ENCODE data around the gene GFM1. TPM values are rescaled to one million over a fixed set of nuclear protein-coding genes. Genes with fewer than 3 reads are reported as not detected.
A peak's percentile ranks its signal among the peaks of the same experiment; 100 is the strongest.

Gene GFM1
- total and polyA plus RNA-seq, 2 of the 13 experiments (the other 11 are each of a cell fraction or from before 2014, with no cell fraction given) = 10.5 to 59.0 TPM

- TF ChIP-seq ZNF710 (CRISPR knock-in tag; IDR thresholded peaks at IDR 0.05; ENCODE audit: borderline replicate concordance) (peak; percentile 97), CERS6 (CRISPR knock-in tag; IDR thresholded peaks at IDR 0.05) (no peak), ZZZ3 (CRISPR knock-in tag; IDR thresholded peaks at IDR 0.05; ENCODE audit: borderline replicate concordance) (peak; percentile 79; the same call in 1 of the 2 replicates), RBAK (CRISPR knock-in tag; IDR thresholded peaks at IDR 0.05) (peak; percentile 30; the same call in 1 of the 2 replicates), ZNF33A (CRISPR knock-in tag; IDR thresholded peaks at IDR 0.05; ENCODE audit: borderline replicate concordance) (0 out of 2 replicates have a peak, but pooled peaks have one; percentile 30), EED (CRISPR knock-in tag; IDR thresholded peaks at IDR 0.05) (no peak), REST (IDR thresholded peaks at IDR 0.05; ENCODE audit: borderline replicate concordance in 1 of 2, low read depth in 1 of 2, low read length in 2 of 2) (peak in 1 of 2 experiments; percentile 53; a peak in 2 of 4 replicates), ATF4 (CRISPR knock-in tag; IDR thresholded peaks at IDR 0.05) (peak in 1 of 2 experiments; percentile 77; a peak in 1 of 4 replicates), ZFAT (CRISPR knock-in tag; conservative IDR thresholded peaks at IDR 0.05) (no peak), RNF219 (CRISPR knock-in tag; IDR thresholded peaks at IDR 0.05) (no peak), RBM39 (IDR thresholded peaks at IDR 0.05; ENCODE audit: low read depth, low read length, poor library complexity, severe bottlenecking) (no peak), PHF21A (CRISPR knock-in tag; IDR thresholded peaks at IDR 0.05) (0 out of 2 replicates have a peak, but pooled peaks have one; percentile 69), ZNF572 (CRISPR knock-in tag; IDR thresholded peaks at IDR 0.05) (peak; percentile 89; the same call in 1 of the 2 replicates), CHD4 (IDR thresholded peaks at IDR 0.05; ENCODE audit: borderline replicate concordance, low read length) (no peak), ZNF224 (CRISPR knock-in tag; IDR thresholded peaks at IDR 0.05) (0 out of 2 replicates have a peak, but pooled peaks have one; percentile 35)
These were observed at the start of gene GFM1 (continued) for GRCh38 chr3:158644345-158644908.
